Ovary (tissue), 3 donors: ENCODE measurements around the gene KCNJ10.

Experiments used
- CTCF ChIP-seq, 3 donors: fragments of 450-650 bp in 2 of 3; fragments of 200-600 bp in 1 of 3; IDR thresholded peaks; one replicate each; pipeline versions ENCODE4 v1.5.1 to v1.8.0; 2016 to 2022; ENCODE audit warnings: antibody characterized with exemption in 3 of 3, mild to moderate bottlenecking in 1 of 3
- EP300 ChIP-seq: sonication (generic); formaldehyde crosslinking; IDR thresholded peaks from one replicate; pipeline ENCODE4 v1.6.1; 2017; ENCODE audit warnings: antibody characterized with exemption
- POLR2A ChIP-seq: fragments of 450-650 bp; IDR thresholded peaks from one replicate; pipeline ENCODE4 v1.6.1; 2017; ENCODE audit warnings: antibody characterized with exemption, mild to moderate bottlenecking, moderate library complexity
- donor health status: DM: no; HTN: no; CAD: no.

GRCh38 chr1:160064746-160065145 lies 5.2 kb downstream of the KCNJ10 start:
- TF ChIP-seq EP300 (no peak), CTCF (IDR thresholded peaks at IDR 0.05) (no peak), POLR2A (no peak)
